ENCODE data around the gene RABIF.

- TF ChIP-seq CTCF (IDR thresholded peaks at IDR 0.05) (no peak), POLR2A (IDR thresholded peaks at IDR 0.05) (no peak)
Observed at GRCh38 chr1:202834771-202835547, 54.0 kb downstream of the RABIF start.

Measured in vagina (tissue), 2 donors.